ENCODE data around the gene NBEAL2. TPM values are rescaled to one million over a fixed set of nuclear protein-coding genes. Genes with fewer than 3 reads are reported as not detected.

Gene NBEAL2
- total RNA-seq (2014; rRNA removed; shearing (Covaris generic); ENCODE audit: low replicate concordance) = 0.99 and 4.8 TPM in 2 replicates

DNA sequence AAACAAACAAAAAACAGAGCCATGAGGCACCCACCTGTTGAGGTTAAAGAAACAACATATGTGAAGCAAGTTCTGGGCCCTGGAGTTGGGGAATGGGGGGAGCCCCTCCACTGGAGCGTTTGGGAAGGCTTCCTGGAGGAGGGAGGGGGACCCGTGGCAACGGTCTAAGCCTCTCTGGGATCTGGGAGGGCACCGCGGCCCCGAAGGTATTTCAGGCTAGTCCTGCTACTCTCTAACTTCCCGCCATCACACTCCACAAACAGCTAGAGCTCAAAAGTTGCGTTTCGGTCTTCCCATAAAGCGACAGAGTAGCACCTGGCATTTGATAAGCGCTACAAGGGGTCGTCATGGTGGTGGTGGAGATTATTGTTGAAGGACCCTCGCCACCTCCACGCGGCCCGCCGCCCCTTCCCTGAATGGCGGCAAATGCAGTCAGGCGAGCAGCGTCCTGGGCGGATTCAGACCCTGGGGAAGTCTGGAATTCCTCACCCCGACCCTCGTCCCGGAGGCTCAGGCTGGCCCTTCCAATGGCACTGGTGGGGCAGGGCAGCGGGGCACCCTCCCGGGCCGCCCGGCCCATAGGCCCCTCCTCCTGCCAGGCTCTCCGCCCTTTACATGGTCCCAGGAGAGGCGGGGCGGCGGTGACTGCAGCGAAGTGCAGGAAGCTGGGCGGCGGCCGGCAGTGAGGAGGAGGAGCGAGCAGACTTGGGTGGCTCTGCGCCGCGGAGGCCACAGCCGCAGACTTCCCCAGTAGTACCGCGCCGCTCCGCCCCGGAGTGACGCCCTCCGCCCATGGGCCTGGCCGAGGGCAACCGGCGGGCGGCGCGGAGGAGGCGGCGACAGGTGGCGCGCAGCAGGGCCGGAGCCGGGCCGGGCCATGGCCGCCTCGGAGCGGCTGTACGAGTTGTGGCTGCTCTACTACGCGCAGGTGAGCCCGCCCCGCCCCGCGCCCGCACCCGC, at the start of gene NBEAL2:
Gene NBEAL2, plus strand, starts transcription at position 682 of the 960 bp plus-strand sequence. Its CDS starts 196 bp downstream, at position 878.
- no peaks in the 10 kb centered on the region for H3K36me3 ChIP-seq
- peak within 1 kb of the TSS; percentile 52 for H3K4me3 ChIP-seq
- peak; percentile 94 for DNase-seq
- H3K9me3 ChIP-seq = no peaks in the 10 kb centered on the region
- no peaks in the 10 kb centered on the region for H3K27me3 ChIP-seq

DNA sequence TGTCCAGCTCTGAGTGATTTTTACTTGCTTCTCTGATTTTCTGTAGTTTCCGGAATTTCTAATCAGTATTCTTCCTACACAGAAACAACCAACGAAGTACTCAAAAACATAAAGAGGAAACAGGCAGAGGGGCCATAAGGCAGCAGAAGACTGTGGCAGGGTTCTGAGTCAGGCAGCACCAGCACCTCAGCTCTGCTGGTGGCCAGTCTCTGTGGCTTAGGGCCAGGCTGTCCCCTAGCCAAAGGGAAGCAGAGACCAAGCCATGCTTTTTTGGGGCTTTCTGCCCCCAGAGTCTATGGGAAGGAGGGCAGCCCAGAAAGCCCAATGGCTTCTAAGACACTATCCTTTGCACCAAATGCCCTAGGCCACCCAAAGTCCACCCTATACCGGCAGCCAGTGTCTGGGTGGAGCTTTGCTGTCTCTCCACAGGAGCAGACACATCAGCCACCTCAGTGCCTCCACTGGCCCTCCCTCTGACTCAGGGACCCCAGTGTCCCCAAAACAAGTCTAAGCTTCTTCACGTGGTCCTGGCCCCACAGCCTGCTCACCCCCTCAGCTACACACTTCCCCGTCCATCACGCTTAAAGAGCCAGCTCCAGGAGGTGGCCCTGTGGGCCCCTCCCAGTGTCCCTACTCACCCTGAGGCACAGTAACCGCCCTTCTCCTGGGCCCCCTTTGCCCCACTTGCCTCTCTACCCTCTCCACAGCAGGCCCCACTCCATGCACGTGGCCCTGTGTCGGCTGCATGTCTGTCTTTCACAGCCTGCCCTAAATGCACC, 49.1 kb upstream of the NBEAL2 start:
- no peaks in the 10 kb centered on the region for H3K27me3 ChIP-seq
- no peak for DNase-seq
- H3K4me3 ChIP-seq = no peak overlapping the region
- no peaks in the 10 kb centered on the region for H3K9me3 ChIP-seq
- H3K36me3 ChIP-seq = peaks cover 22% of the 10 kb centered on the region

DNA sequence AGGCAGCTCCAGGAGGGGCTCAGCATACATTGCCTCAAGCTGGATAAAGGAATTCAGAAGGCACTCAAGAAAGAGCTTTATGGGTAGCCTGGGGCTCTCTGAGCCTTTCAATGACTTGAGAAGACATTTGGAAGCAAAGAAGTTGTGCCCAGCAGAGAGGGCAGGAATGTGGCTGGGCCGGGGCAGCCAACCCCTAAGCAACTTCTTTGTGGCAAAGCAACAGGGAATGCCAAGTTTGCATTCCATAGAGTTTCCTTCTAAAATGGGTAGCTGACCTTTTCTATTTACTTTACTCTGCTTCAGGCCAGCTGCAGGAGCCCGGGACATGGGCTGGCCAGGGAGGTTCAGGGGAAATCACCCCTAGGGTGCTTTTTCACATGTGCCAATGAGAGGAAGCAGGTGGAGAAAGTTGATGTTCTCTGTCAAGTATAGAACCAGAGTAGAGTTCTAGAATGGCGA, 48.5 kb upstream of the NBEAL2 start:
- Histone ChIP-seq H3K27me3 (no peaks in the 10 kb centered on the region), H3K36me3 (peaks cover 20% of the 10 kb centered on the region), H3K9me3 (no peaks in the 10 kb centered on the region), H3K4me3 (no peak overlapping the region)
- peak; percentile 60 for DNase-seq

GRCh38 chr3:46931631-46932331, 47.7 kb upstream of the NBEAL2 start:
- Histone ChIP-seq H3K9me3 (no peaks in the 10 kb centered on the region), H3K36me3 (peaks cover 16% of the 10 kb centered on the region), H3K27me3 (no peaks in the 10 kb centered on the region), H3K4me3 (no peak overlapping the region)
- peak; percentile 33 for DNase-seq

- Histone ChIP-seq H3K4me3 (no peak overlapping the region), H3K27me3 (no peaks in the 10 kb centered on the region), H3K36me3 (peaks cover 16% of the 10 kb centered on the region), H3K9me3 (no peaks in the 10 kb centered on the region)
- DNase-seq = no peak
Observed at GRCh38 chr3:46932455-46933225, 46.8 kb upstream of the NBEAL2 start.

DNA sequence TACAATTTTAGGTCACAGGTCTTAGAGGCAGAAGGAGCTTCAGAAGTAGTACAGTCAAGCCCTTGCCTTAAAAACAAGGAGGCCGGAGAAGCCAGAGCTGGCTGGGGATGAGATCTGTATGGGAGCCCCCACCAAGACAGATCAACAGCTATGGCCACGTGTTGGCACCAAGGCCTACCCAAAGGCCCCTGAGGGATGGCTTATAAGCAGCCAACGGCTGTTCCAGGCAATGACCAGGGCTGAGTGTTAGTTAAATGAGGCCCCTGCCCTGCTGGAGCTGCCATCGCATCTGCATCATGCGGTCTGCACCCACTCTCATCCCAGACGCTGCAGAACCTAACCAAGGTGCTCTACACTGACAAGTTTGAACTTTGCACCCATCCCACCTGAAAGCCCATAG, 46.2 kb upstream of the NBEAL2 start:
- H3K9me3 ChIP-seq = no peaks in the 10 kb centered on the region
- DNase-seq = no peak
- peaks cover 12% of the 10 kb centered on the region for H3K36me3 ChIP-seq
- H3K4me3 ChIP-seq = no peak overlapping the region
- H3K27me3 ChIP-seq = no peaks in the 10 kb centered on the region

- Histone ChIP-seq H3K27me3 (no peaks in the 10 kb centered on the region), H3K36me3 (peaks cover 4% of the 10 kb centered on the region), H3K9me3 (no peaks in the 10 kb centered on the region), H3K4me3 (no peak overlapping the region)
- DNase-seq = peak; percentile 32
Observed at GRCh38 chr3:46934072-46934471, 45.4 kb upstream of the NBEAL2 start.

- Histone ChIP-seq H3K27me3 (no peaks in the 10 kb centered on the region), H3K4me3 (no peak overlapping the region), H3K9me3 (no peaks in the 10 kb centered on the region), H3K36me3 (no peaks in the 10 kb centered on the region; the same call in none of the 2 replicates)
- peak; percentile 80 for DNase-seq
Observed at GRCh38 chr3:46934498-46935167, 44.8 kb upstream of the NBEAL2 start.

- Histone ChIP-seq H3K4me3 (no peak overlapping the region), H3K27me3 (no peaks in the 10 kb centered on the region), H3K36me3 (no peaks in the 10 kb centered on the region; the same call in none of the 2 replicates), H3K9me3 (no peaks in the 10 kb centered on the region)
- DNase-seq = peak; percentile 93
Observed at GRCh38 chr3:46935168-46935858, 44.2 kb upstream of the NBEAL2 start.

- no peak for DNase-seq
- no peak overlapping the region for H3K4me3 ChIP-seq
- H3K36me3 ChIP-seq = no peaks in the 10 kb centered on the region; the same call in none of the 2 replicates
- H3K27me3 ChIP-seq = no peaks in the 10 kb centered on the region
- no peaks in the 10 kb centered on the region for H3K9me3 ChIP-seq
Observed at GRCh38 chr3:46935989-46936558, 43.4 kb upstream of the NBEAL2 start.

DNA sequence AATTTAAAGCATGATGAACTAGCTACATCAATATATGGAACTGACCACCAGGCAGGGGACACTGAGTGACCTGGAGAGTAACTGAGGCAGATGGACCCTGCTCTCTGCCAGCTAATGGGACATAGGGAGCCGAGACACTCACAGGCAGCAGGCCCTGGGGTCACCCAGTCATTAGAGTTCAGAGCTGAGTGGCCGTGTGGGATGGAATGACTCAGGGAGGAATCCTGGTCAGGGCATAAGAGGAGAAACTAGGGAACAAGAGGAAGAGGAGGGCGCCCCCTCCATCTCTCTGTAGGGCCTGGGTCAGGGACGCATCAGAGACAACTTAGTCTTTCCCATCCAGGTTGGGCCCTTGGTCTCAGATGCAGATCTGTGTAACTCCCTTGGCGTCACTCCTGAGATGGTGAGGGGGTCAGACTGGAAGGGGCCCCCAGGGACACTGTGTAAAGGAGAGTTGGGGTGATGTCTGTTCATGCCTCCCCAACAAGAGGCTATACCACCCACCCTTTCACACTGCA, 42.7 kb upstream of the NBEAL2 start:
- no peak for DNase-seq
- Histone ChIP-seq H3K27me3 (no peaks in the 10 kb centered on the region), H3K9me3 (no peaks in the 10 kb centered on the region), H3K4me3 (no peak overlapping the region), H3K36me3 (no peaks in the 10 kb centered on the region; the same call in none of the 2 replicates)

DNA sequence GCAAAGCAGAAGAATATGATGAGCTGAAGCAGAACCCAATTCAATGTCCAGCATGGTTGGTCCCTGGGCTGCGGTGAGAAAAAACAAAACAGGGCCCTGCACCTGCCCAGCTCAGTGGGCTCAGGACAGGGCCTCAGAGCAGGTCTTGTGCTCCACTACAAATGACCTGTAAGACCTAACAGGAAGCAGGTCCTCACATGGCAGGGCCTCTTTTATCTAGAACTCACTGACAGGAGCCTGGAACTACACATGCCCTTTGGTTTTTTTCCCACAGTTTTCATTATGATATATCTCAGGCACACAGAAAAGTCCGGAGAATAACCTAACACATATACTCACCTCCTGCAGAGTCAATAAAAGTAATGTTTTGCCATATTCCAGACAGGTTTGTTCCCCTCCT, 41.3 kb upstream of the NBEAL2 start:
- no peak for DNase-seq
- H3K9me3 ChIP-seq = no peaks in the 10 kb centered on the region
- H3K4me3 ChIP-seq = no peak overlapping the region
- no peaks in the 10 kb centered on the region for H3K27me3 ChIP-seq
- no peaks in the 10 kb centered on the region; the same call in none of the 2 replicates for H3K36me3 ChIP-seq

GRCh38 chr3:46939578-46940445, 39.7 kb upstream of the NBEAL2 start:
- Histone ChIP-seq H3K4me3 (no peak overlapping the region), H3K27me3 (no peaks in the 10 kb centered on the region), H3K36me3 (no peaks in the 10 kb centered on the region; the same call in none of the 2 replicates), H3K9me3 (no peaks in the 10 kb centered on the region)
- no peak for DNase-seq

DNA sequence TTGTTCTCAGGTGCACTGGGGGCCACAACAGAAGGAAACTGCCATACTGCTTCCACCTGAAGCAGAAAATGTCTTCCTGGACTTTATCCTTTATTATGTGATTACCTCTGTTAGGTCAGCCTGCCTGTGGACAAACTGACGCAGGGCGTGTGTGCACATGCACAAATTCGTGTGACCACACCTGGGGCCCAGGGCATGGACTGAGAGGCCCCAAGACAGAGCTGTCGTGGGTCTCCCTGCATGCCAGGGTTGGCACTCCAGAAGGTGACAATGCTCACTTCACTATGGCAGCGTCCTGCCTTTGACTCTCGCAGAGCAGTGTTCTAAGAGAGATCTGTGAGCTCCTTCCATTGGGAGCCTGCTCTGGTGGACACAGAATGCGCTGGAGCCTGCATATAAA, 37.4 kb upstream of the NBEAL2 start:
- H3K27me3 ChIP-seq = no peaks in the 10 kb centered on the region
- H3K9me3 ChIP-seq = no peaks in the 10 kb centered on the region
- H3K36me3 ChIP-seq = peaks cover 3% of the 10 kb centered on the region
- DNase-seq = no peak
- H3K4me3 ChIP-seq = no peak overlapping the region

Data from MG63 (cell line).